GM19468 (cell line): ENCODE data around the gene RGN.
A peak's percentile ranks its signal among the peaks of the same experiment; 100 is the strongest.
"Not testable (repeated sequence)": the region's sequence is repeated elsewhere in the genome, so short reads cannot be mapped to it uniquely, and the experiment has no call there.

Experiments
- ATAC-seq: cut with Tn5 transposase; IDR thresholded peaks from one replicate; pipeline ENCODE4 v1.9.1; 2021; ENCODE audit warnings: mild to moderate bottlenecking, moderate library complexity, moderate number of reproducible peaks; ENCODE audit not compliant: unreplicated experiment; ENCODE audit errors: extremely low read depth

RGN gene

GRCh38 chrX:47112316-47112954 is 34.2 kb downstream of the RGN start:
- ATAC-seq = no peak

DNA sequence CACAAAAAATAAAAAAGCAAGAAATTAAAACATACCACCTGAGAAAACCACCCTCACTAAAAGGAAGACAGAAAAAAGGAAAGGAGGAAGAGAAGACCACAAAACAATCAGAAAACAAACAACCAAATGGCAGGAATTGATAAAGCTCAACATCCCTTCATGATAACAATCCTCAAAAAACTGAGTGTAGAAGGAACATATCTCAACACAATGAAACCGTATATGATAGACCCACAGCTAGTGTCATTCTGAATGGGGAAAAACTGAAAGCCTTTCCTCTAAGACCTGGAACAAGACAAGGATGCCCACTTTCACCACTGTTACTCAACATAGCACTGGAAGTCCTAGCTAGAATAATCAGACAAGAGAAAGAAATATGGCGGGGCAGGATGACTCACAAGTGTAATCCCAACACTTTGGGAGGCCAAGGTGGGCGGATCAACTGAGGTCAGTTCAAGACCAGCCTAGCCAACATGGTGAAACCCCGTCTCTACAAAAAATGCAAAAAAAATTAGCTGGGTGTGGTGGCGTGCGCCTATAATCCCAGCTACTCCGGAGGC is 38.4 kb downstream of the RGN start:
- not testable (repeated sequence) for ATAC-seq

DNA sequence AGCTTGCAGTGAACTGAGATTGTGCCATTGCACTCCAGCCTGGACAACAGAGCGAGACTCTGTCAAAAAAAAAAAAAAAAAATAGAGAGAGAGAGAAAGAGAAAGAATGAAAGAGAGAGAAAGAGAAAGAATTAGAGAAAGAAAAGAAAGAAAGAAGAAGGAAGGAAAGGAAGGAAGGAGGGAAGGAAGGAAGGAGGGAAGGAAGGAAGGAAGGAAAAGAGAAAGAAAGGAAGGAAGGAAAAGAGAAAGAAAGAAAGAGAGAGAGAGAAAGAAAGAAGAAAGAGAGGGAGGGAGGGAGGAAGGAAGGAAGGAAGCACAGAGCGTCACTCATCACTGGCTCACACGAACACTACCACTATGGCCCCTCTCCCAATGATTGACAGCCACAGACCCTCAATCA is 46.2 kb downstream of the RGN start:
- ATAC-seq = not testable (repeated sequence)

DNA sequence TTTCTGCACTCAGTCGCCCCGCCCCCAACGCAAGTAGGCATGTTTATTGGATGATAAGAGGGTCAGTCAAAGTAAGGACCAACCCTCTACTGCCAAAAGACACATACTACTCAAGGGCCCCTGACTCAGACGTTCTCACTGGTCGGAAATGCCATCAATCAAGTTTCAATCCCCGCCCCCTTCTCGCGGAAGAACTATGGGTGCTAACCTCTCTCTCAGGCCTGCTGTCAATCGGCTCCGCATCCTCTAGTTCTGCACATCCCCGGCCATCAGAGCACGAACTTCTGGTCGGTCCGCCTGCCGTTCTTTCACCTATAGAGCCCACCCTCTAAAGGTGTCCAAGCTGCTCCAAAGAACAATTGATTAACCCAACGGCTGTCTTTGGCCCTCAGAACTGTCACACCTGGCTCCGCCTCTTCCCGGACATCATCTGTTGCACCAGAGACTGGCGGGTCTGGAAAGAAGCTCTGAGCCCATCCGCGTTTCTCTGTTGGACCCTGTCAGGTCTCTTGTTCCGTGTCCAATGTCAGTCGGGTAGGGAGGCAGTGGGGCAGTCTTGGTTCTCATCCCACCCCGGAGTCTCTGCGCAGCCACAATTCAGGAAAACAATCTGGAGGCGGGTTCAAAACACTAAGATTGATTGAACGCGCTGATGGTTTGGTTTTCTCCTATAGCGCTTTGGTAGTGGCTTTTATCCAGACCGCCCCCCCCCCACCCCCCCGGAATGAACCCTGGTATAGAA is 51.1 kb downstream of the RGN start:
- ATAC-seq = peak; percentile 97

- ATAC-seq = no peak
These were observed 51.7 kb downstream of the RGN start for GRCh38 chrX:47129899-47130358.

DNA sequence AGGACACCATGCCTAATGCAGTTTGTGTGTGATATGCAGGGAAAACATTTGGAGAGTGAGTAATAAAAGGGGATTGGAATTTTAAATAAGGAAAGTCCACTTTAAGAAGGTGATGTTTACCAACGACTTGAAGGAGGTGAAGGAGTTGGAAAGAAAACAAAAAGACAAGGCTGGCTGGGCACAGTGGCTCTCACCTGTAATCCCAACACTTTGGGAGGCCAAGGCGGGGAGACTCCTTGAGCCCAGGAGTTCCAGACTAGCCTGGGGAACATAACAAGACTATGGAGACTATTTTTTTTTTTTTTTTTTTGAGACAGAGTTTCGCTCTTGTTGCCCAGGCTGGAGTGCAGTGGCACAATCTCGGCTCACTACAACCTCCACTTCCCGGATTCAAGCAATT is 55.2 kb downstream of the RGN start:
- ATAC-seq = no peak

- ATAC-seq = not testable (repeated sequence)
These were observed 57.4 kb downstream of the RGN start for GRCh38 chrX:47135650-47136049.

DNA sequence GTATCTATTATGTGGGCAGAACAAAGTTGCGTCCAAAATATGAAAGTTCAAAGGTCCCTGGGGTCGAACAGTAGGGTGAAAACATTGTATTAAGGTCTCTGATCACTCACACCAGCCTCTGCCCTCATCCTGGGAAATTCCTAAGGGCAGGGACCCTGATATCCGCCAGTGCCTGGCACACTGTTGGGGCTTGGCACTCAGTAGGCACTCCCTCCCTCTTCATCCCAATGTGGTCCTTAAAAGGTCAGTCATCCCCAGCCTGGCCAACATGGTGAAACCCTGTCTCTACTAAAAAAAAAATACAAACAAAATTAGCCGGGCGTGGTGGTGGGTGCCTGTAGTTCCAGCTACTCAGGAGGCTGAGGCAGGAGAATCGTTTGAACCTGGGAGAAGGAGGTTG is 59.9 kb downstream of the RGN start:
- ATAC-seq = no peak
